ENCODE results near the gene CNOT6. TPM values are rescaled to one million over a fixed set of nuclear protein-coding genes. Genes with fewer than 3 reads are reported as not detected.

The CNOT6 gene
- total RNA-seq, 1 experiment from 2014 or later: 59.1 TPM

DNA sequence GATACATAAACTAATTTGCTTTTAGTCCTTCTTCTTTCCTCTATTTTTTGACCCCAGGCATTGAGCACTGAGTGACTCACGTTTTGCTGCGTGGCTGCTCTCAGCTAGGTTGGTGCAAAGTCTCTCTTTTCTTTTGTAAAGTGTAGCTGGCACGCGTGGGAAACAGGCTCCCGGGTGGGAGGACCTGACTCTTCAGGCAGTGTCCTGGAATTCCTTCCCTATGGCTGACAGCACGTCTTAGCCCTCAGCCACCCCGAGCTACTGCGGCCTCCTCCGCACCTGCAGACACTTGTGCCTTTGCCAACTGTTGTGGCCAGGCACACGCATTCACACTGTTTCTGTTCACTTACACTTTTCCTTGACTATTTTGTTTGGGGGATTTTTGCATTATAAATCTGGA is 98.0 kb downstream of the CNOT6 start:
- no peak for DNase-seq (ENCODE audit: low read depth, low spot score)
- ATAC-seq: no peak
- no TSS peak for BruUV-seq (replicated peaks)
- Histone ChIP-seq H3K4me1 (ENCODE audit: control insufficient read depth in 1 of 2, insufficient read depth in 2 of 2, low read length in 2 of 2) (no peaks in the 10 kb centered on the region), H3K79me2 (ENCODE audit: insufficient read depth, low read length) (no peaks in the 10 kb centered on the region), H3K9me2 (ENCODE audit: insufficient read depth) (no peaks in the 10 kb centered on the region), H3K27ac (ENCODE audit: low read depth, low read length) (no peak overlapping the region), H3K36me3 (ENCODE audit: control insufficient read depth in 1 of 2, insufficient read depth in 2 of 2, low read length in 2 of 2) (no peaks in the 10 kb centered on the region), H3K4me3 (replicated peaks in 1 of 2; ENCODE audit: low read depth in 1 of 2, low read length in 2 of 2) (no peak overlapping the region), H2AFZ (ENCODE audit: low read depth, low read length, poor library complexity, severe bottlenecking) (no peak overlapping the region), H3K9ac (ENCODE audit: low read length) (no peak overlapping the region), H4K20me1 (ENCODE audit: insufficient read depth) (no peaks in the 10 kb centered on the region), H3K27me3 (ENCODE audit: insufficient read depth, low read length) (no peaks in the 10 kb centered on the region), H3K9me3 (ENCODE audit: control insufficient read depth in 1 of 2, insufficient read depth in 1 of 2, low read depth in 1 of 2, low read length in 2 of 2) (no peaks in the 10 kb centered on the region), H3K4me2 (ENCODE audit: low read length) (no peak overlapping the region)
- CTCF ChIA-PET: no interaction called here
- intact Hi-C loops (cut with micrococcal nuclease): no loop called here
- RAD21 ChIA-PET (ENCODE audit: low non-redundant PET in 1 of 2, low total read pairs in 2 of 2, uncharacterized antibody in 2 of 2, unreplicated experiment in 2 of 2): no interaction called here
- POLR2A ChIA-PET: no interaction called here
- TF ChIP-seq ZNF274 (IDR thresholded peaks at IDR 0.05; ENCODE audit: low read depth, low read length) (no peak), TCF7L2 (IDR thresholded peaks at IDR 0.05; ENCODE audit: borderline replicate concordance, extremely low read depth, insufficient read depth, insufficient read length) (no peak), POLR2AphosphoS5 (IDR thresholded peaks at IDR 0.05; ENCODE audit: low read depth, low read length) (no peak), ELF1 (IDR thresholded peaks at IDR 0.05; ENCODE audit: borderline replicate concordance, low read depth) (no peak), ZBTB33 (IDR thresholded peaks at IDR 0.05; ENCODE audit: extremely low read depth, insufficient replicate concordance, low read length) (no peak), REST (IDR thresholded peaks at IDR 0.05; ENCODE audit: low read depth) (no peak)

Data from HCT116 (cell line).